Stimulated activated CD4-positive, alpha-beta T cell treated with anti-CD3 and anti-CD28 coated beads, TNF-alpha, amount 100 ng/mL, for 4 hours (primary cell): Measurements from ENCODE around the gene MSANTD1.

ENCODE experiments used
- DNase-seq, 3 experiments: peaks; one replicate each; pipeline ENCODE4 v3.0.0-alpha.2; 2020; ENCODE audit warnings: low read depth in 3 of 3

The MSANTD1 gene

GRCh38 chr4:3263053-3263875 is 14.3 kb downstream of the MSANTD1 start:
- no peak for DNase-seq

DNA sequence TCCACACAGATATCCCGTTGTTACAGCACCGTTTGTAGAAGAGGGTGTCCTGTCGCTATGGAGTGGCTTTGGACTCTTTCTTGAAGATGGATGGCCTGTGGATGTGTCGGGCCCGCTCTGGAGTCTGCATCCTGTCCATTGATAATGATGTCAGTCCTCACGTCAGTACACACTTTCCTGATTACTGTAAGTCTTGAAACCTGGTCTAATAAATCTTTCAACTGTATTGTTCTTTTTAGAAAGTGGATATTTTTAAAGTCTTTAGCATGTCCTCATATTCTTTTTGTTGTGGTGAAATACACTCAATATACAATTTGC is 14.9 kb downstream of the MSANTD1 start:
- no peak for DNase-seq

DNA sequence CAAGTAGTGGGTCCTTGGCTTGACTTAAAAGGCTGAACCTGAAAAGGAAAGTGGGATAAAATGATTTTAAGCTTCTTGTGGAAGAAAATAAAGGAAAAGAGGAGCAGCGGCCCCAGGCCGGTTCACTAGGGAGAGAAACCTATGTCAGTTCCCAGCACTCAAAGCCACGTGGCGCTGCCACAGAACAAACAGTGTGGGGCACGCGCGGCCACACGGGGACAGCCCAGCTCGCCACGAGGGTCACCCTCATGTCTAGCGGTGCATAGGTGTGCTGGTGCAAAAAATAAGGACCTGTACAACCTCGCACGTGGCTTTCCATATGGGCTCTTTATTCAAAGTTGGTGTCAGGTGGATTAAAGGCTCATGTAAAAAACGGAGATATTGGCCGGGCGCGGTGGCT is 17.1 kb downstream of the MSANTD1 start:
- no peak for DNase-seq

DNA sequence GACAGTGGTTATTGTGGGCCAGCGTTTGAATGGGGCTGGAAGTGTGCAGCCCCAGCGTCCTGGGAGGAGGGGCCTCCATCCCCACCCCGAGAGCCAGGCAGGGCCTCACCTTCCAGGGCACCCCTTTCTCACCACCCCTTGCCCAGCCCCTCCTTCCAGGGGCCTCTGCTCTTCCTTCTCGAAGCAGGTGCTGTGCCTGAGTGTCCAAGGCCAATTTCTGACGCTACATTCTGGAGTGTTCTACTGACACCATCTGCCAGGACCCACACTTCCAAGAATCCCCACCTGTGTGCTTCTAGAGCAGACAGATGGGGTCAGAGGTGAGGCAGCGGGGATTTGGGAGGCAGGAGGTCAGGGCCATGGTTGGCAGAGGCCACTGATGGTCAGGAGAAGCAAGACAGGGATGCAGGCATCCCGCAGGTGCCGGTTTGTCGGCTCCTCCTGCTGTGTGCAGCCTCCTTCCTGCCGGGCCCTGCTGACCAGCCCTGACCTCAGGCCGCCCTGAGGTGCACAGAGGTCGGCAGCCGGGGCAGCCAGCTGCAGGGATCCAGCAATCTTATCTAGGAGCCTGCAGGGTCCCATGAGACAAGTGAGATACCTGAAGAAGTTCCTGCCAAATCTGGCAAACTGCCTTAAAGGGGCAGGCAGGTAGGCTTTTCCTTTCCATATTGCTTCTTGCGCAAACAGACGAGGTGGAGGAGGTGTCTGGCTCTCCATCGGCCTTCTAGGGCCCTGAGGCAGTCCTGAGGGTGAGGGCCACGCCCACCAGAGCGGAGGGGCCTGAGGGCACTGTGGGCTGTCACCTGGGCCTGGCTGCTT is 18.8 kb downstream of the MSANTD1 start:
- DNase-seq, result no peak

DNA sequence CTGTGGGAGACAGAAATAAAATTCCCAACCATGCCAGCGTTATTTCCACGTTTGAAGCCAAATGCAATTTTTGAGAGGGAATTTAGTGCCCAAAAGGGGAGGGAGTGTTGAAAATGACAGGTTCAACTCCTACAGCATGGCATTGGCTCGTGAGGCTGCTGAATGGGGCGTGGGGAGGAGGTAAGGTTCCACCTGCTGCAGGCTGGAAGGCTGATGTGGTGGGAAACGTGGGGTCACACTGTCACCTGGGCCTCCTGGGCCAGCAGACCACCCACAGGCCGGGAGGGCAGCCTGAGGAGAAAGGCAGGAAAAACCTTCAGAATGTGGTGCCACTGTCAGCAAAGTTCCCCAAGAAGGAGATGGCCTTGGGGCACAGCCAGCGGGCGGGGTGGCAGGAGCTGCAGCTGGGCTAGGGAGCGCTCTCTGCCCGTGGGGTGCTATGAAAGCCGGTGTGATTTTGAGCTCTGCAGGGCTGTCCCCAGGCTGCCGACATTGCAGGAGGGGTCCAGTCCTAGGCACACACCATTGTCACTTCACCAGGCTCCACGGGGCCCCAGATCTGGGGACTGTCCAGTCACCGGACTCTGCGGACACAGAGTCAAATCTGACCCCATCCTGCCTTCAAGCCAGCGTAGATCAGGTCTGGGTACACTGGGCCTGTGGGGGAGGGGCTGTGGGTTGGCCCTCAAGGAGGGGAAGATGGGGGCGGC is 19.6 kb downstream of the MSANTD1 start:
- no peak for DNase-seq

- DNase-seq, result no peak
Observed at GRCh38 chr4:3269105-3269927, 20.4 kb downstream of the MSANTD1 start.

DNA sequence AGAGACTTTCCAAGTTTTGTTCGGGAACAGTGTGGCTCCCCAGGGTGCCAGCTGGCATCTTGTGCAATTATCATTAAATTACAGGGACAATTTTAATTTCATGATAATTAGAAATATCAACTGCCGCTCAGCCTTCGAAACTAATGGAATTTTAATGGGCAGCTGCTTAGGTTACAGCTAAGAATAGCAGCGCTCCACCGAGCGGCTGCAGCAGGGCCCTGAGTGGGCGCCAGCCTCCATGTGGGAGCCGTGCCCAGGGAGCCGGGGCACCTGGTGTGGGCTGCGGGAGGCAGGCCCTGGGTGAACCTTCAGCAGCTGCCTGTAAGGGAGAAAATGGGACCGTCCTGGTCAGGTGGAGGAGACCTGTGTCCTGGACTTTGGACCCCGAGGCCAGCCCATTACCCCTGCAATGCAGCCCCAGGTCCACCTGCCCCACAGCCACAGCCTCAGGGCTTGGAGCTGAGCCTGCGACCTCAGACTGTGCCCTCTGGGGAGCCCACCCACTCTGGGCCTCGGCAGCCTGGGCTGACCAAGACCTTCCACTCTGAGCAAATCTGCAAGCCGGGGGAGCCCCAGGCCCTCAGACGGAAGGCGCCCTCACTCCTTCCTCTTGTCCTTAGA is 21.1 kb downstream of the MSANTD1 start:
- DNase-seq, result no peak

DNA sequence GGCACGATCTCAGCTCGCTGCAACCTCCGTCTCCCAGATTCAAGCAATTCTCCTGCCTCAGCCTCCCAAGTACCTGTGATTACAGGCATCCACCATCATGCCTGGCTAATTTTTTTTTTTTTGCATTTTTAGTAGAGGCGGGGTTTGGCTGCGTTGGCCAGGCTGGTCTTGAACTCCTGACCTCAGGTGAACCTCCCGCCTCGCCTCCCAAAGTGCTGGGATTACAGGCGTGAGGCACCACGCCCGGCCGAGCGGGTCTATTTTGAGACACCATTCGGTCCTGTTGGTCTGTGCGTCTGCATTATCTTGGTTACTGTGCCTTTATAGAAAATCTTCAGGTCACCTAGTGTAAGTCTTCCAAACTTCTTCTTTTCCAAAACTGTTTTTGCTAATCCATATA is 22.2 kb downstream of the MSANTD1 start:
- no peak for DNase-seq

GRCh38 chr4:3276986-3277385 is 28.0 kb downstream of the MSANTD1 start:
- DNase-seq, result no peak

- DNase-seq, result no peak
Observed at GRCh38 chr4:3280466-3280865, 31.5 kb downstream of the MSANTD1 start.

- no peak for DNase-seq
Observed at GRCh38 chr4:3283483-3283882, 34.5 kb downstream of the MSANTD1 start.

GRCh38 chr4:3283916-3284315 is 35.0 kb downstream of the MSANTD1 start:
- no peak for DNase-seq

- DNase-seq, result no peak
Observed at GRCh38 chr4:3284734-3285557, 36.0 kb downstream of the MSANTD1 start.

DNA sequence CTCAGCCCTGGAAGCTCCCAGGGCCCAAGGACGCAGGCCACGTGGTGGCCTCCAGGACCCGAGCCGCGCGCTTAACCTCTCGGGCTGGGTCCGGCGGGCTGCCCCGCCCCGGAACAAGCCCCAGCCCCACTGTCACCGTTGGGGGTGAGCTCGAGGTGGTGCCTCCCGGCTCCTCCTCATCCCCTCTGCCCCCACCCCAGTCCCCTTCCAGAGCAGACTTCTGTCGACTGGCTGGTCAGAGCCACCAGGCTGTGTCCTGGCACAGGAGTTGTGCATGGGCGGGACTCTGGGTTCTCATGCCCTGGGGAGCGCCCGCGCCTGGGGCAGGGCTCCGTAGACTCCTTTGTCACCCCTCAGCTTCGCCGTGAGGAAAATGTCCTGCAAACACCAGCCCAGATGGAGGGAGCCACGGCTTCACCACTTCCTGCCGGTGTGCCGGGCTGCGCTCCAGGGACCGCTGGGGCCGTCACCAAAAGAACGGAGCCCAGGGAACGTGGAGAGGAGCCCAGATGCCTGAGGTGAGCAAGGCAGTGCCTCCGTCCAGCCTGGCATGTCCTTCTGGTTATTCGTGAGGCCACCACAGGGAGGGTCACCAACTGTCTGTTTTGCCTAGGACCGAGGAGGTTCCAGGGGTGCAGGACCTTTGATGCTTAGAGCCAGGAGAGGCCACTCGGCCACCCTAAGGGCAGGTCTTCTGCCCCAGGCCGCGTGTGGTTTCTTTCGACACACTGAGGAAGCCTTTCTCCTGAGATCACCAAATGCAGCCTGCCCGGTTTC is 36.8 kb downstream of the MSANTD1 start:
- no peak for DNase-seq

GRCh38 chr4:3286335-3287175 is 37.6 kb downstream of the MSANTD1 start:
- no peak for DNase-seq

- DNase-seq, result no peak
Observed at GRCh38 chr4:3287271-3287971, 38.5 kb downstream of the MSANTD1 start.

DNA sequence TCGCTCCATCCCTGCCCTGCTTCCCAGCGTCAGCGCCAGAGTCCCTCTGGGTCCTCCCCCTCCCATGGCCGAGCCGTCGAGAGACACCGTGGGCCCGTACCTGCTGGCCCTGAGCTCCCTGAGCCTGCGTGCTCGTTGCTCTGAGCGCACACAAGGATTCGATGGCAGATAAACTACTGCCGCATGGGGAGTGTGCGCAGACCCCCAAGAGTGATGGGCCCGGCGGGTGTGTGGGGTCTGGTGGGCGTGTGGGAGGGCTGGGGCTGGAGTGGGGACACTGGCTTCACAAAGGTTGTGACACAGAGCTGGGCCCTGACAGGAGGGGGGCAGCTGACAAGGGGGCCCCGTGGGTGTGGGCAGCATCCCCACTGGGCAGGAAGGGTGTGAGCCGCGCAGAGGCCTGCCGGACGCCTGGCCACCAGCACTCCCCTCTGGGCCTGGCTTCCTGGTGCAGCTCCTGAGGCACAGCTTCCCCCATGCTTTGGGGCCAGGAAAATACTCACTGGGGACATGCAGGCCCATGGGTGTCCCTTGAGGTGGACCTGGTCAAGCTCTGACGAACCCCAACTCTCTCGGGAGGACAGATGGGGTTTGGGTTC is 39.1 kb downstream of the MSANTD1 start:
- DNase-seq, result no peak
